Uterus (tissue), 2 donors: Measurements from ENCODE around the gene HIPK2.

ENCODE experiments used
- POLR2A ChIP-seq, 2 donors: fragments of 450-650 bp; IDR thresholded peaks; one replicate each; pipeline ENCODE4 v1.6.1; 2016; ENCODE audit warnings: antibody characterized with exemption in 2 of 2, mild to moderate bottlenecking in 1 of 2, moderate library complexity in 1 of 2
- TF ChIP-seq, protein P1 (sequence below), 4 experiments: fragments of 200-600 bp in 2 of 4; fragments of 450-650 bp in 2 of 4; sonication (generic) in 2 of 4; IDR thresholded peaks; one replicate each; pipeline ENCODE4 v1.5.1; 2016 to 2019; ENCODE audit warnings: antibody characterized with exemption in 4 of 4, mild to moderate bottlenecking in 2 of 4, moderate library complexity in 1 of 4

DNA sequence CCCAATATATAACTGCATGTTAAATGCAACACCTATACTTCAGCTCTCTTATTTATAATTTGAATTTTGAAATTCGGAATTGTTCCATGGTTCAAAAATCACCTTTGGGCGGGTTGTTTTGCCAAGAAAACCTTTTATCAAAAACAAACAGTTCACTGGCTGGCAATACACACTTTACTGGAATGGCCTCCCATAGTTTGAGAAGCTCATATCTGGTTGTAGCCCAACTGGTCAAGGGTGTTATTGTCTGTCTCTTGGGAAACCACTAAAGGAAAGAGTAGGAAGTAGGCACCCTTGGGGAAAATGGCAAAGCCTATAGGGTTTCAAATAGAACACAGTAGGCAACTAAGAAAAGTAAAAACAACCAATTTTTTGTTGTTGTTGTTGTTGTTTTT, 117.9 kb downstream of the HIPK2 start:
- TF ChIP-seq, protein P1, sequence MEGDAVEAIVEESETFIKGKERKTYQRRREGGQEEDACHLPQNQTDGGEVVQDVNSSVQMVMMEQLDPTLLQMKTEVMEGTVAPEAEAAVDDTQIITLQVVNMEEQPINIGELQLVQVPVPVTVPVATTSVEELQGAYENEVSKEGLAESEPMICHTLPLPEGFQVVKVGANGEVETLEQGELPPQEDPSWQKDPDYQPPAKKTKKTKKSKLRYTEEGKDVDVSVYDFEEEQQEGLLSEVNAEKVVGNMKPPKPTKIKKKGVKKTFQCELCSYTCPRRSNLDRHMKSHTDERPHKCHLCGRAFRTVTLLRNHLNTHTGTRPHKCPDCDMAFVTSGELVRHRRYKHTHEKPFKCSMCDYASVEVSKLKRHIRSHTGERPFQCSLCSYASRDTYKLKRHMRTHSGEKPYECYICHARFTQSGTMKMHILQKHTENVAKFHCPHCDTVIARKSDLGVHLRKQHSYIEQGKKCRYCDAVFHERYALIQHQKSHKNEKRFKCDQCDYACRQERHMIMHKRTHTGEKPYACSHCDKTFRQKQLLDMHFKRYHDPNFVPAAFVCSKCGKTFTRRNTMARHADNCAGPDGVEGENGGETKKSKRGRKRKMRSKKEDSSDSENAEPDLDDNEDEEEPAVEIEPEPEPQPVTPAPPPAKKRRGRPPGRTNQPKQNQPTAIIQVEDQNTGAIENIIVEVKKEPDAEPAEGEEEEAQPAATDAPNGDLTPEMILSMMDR (IDR thresholded peaks at IDR 0.05), result no peak
- TF ChIP-seq POLR2A (IDR thresholded peaks at IDR 0.05), result no peak
